GM10248 (cell line): Measurements from ENCODE around the gene CTNNA3.

Experiments
- CTCF ChIA-PET: fragments of 300-600 bp; sonication (Branson Sonifier 250); formaldehyde crosslinking; extraction: SDS; loops from one replicate; lab custom pipeline; 2021; ENCODE audit warnings: antibody characterized with exemption; lab: Yijun Ruan, JAX
- POLR2A ChIA-PET: fragments of 350-650 bp; sonication (Branson Sonifier 250); formaldehyde crosslinking; extraction: SDS; loops from one replicate; lab custom pipeline; 2020; ENCODE audit warnings: antibody characterized with exemption; lab: Yijun Ruan, JAX
- DNase-seq: peaks from one replicate; pipeline ENCODE4 v3.0.0; 2012; ENCODE audit errors: extremely low spot score
- TF ChIP-seq, protein P1 (sequence below): IDR thresholded peaks from 2 replicates; pipeline ENCODE4 v1.5.1; 2012; ENCODE audit warnings: mild to moderate bottlenecking, low read depth; ENCODE audit errors: extremely low read depth, missing control alignments, control extremely low read depth

CTNNA3 gene

GRCh38 chr10:66782776-66783175 lies 913.2 kb downstream of the CTNNA3 start:
- TF ChIP-seq, protein P1, sequence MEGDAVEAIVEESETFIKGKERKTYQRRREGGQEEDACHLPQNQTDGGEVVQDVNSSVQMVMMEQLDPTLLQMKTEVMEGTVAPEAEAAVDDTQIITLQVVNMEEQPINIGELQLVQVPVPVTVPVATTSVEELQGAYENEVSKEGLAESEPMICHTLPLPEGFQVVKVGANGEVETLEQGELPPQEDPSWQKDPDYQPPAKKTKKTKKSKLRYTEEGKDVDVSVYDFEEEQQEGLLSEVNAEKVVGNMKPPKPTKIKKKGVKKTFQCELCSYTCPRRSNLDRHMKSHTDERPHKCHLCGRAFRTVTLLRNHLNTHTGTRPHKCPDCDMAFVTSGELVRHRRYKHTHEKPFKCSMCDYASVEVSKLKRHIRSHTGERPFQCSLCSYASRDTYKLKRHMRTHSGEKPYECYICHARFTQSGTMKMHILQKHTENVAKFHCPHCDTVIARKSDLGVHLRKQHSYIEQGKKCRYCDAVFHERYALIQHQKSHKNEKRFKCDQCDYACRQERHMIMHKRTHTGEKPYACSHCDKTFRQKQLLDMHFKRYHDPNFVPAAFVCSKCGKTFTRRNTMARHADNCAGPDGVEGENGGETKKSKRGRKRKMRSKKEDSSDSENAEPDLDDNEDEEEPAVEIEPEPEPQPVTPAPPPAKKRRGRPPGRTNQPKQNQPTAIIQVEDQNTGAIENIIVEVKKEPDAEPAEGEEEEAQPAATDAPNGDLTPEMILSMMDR, result no peak
- CTCF ChIA-PET, result interaction anchor here (1.4 to 2.1 kb wide), 2 partner anchors 9 to 13 kb away, joined by 4 read pairs; no protein-coding TSS in a partner anchor
- POLR2A ChIA-PET, result no interaction called here
- no peak for DNase-seq

DNA sequence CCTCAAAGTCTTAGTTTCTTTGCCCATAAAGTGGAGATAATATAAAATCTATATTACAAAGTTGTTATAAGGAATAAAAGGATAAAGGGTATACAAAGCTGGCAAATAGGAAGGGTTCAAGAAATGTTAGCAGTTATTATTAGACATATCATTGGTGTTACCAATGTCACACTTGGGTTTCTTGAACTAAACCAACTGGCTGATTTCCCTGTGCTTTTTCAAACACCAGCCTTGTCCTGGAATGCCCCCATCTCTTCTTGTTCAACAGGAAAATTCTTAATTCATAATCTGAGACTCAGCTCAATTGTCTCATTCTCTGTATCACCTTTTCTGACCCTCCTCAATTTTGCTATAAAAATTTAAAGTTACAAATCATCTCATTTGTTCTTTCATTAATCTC lies 913.9 kb downstream of the CTNNA3 start:
- DNase-seq, result no peak
- POLR2A ChIA-PET, result no interaction called here
- CTCF ChIA-PET, result interaction anchor here (1.4 to 2.1 kb wide), 2 partner anchors 10 to 14 kb away, joined by 4 read pairs; no protein-coding TSS in a partner anchor
- TF ChIP-seq, protein P1, result no peak

GRCh38 chr10:66780796-66781195 lies 915.2 kb downstream of the CTNNA3 start:
- TF ChIP-seq, protein P1, result no peak
- DNase-seq, result no peak
- POLR2A ChIA-PET, result no interaction called here
- CTCF ChIA-PET, result no interaction called here

GRCh38 chr10:66778351-66778750 lies 917.6 kb downstream of the CTNNA3 start:
- POLR2A ChIA-PET, result no interaction called here
- CTCF ChIA-PET, result no interaction called here
- DNase-seq, result no peak
- TF ChIP-seq, protein P1, result no peak

DNA sequence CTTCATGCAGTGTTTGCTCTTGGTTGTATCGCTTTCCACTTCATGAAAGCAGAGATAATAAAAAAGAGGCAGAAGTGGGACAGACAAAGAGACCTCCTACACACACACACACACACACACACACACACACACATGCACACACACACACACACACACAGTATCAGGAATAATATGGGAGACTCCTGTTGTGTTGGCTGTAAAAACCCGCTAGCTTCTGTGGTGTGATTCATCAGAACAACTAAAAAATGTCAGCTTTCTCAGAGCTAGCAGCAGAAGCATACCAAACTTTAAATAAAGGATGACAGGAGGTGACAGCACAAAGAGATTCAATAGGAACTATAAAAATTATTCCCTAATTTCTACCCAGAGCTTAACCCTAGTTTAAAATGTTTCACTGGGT lies 918.3 kb downstream of the CTNNA3 start:
- no peak for DNase-seq
- CTCF ChIA-PET, result no interaction called here
- TF ChIP-seq, protein P1, result no peak
- POLR2A ChIA-PET, result interaction anchor here (0.6 kb wide), 1 partner anchor 1494 kb away, joined by 3 read pairs; no protein-coding TSS in a partner anchor

- ChIA-PET POLR2A (no interaction called here), CTCF (no interaction called here)
- DNase-seq, result no peak
- TF ChIP-seq, protein P1, result no peak
These were observed 922.5 kb downstream of the CTNNA3 start for GRCh38 chr10:66773472-66773817.
